Mesendoderm (in vitro differentiated cells): ENCODE results near the gene ENPP6.

Source experiments
- DNase-seq: peaks from one replicate; pipeline ENCODE4 v3.0.0; 2013
- H2AK5ac ChIP-seq: 2 replicates; pipeline ENCODE4 v1.6.1; 2013; ENCODE audit warnings: low read length, inconsistent platforms
- H2BK120ac ChIP-seq: 2 replicates; pipeline ENCODE4 v1.6.1; 2013; ENCODE audit warnings: low read depth, mild to moderate bottlenecking, low read length, moderate library complexity, mixed read lengths
- H2BK15ac ChIP-seq: replicated peaks from 2 replicates; pipeline ENCODE4 v1.6.1; 2013; ENCODE audit warnings: low read depth, mild to moderate bottlenecking, moderate library complexity
- H2BK5ac ChIP-seq: 2 replicates; pipeline ENCODE4 v1.6.1; 2013; ENCODE audit warnings: low read length, inconsistent platforms
- H3K18ac ChIP-seq: 2 replicates; pipeline ENCODE4 v1.6.1; 2013; ENCODE audit warnings: mild to moderate bottlenecking, low read length, mixed read lengths
- H3K23ac ChIP-seq: one replicate; pipeline ENCODE4 v1.6.1; 2013; ENCODE audit warnings: low read length
- H3K27ac ChIP-seq: 2 replicates; pipeline ENCODE4 v1.5.1; 2013; ENCODE audit warnings: low read depth, mild to moderate bottlenecking, inconsistent platforms, low read length, moderate library complexity
- H3K27me3 ChIP-seq: 2 replicates; pipeline ENCODE4 v1.6.1; 2013; ENCODE audit warnings: low read length, control low read depth, mild to moderate bottlenecking, inconsistent platforms; ENCODE audit not compliant: insufficient read depth, poor library complexity
- H3K36me3 ChIP-seq: 2 replicates; pipeline ENCODE4 v1.6.1; 2013; ENCODE audit warnings: low read length, inconsistent platforms; ENCODE audit not compliant: control insufficient read depth, insufficient read depth
- H3K4ac ChIP-seq: one replicate; pipeline ENCODE4 v1.6.1; 2013; ENCODE audit warnings: low read depth, mild to moderate bottlenecking, low read length, moderate library complexity
- H3K4me1 ChIP-seq: 2 replicates; pipeline ENCODE4 v1.6.1; 2013; ENCODE audit warnings: low read depth, low read length, inconsistent platforms; ENCODE audit not compliant: control insufficient read depth
- H3K4me2 ChIP-seq: 2 replicates; pipeline ENCODE4 v1.6.1; 2013; ENCODE audit warnings: low read length
- H3K4me3 ChIP-seq: 2 replicates; pipeline ENCODE4 v1.5.1; 2013; ENCODE audit warnings: mild to moderate bottlenecking, low read length
- H3K56ac ChIP-seq: one replicate; pipeline ENCODE4 v1.6.1; 2013; ENCODE audit warnings: low read length
- H3K79me1 ChIP-seq: 2 replicates; pipeline ENCODE4 v1.6.1; 2013; ENCODE audit warnings: low read length, inconsistent platforms
- H3K79me2 ChIP-seq: 2 replicates; pipeline ENCODE4 v1.6.1; 2013; ENCODE audit warnings: mild to moderate bottlenecking, low read length; ENCODE audit not compliant: control insufficient read depth, insufficient read depth
- H3K9ac ChIP-seq: 2 replicates; pipeline ENCODE4 v1.6.1; 2013; ENCODE audit warnings: low read length, inconsistent platforms
- H4K5ac ChIP-seq: one replicate; pipeline ENCODE4 v1.6.1; 2013; ENCODE audit warnings: low read length
- H4K8ac ChIP-seq: one replicate; pipeline ENCODE4 v1.6.1; 2013; ENCODE audit warnings: low read depth, mild to moderate bottlenecking, control low read depth, low read length, moderate library complexity
- WGBS: extraction: QIAGEN DNeasy Blood & Tissue Kit; methylation state at CpG from one replicate; pipeline ENCODE4 v1.1.7; 2013; ENCODE audit warnings: low lambda C conversion rate, missing lambda C conversion rate; ENCODE audit not compliant: insufficient coverage; ENCODE audit errors: extremely low coverage; 5-methylcytosine and 5-hydroxymethylcytosine counted together

Gene ENPP6

DNA sequence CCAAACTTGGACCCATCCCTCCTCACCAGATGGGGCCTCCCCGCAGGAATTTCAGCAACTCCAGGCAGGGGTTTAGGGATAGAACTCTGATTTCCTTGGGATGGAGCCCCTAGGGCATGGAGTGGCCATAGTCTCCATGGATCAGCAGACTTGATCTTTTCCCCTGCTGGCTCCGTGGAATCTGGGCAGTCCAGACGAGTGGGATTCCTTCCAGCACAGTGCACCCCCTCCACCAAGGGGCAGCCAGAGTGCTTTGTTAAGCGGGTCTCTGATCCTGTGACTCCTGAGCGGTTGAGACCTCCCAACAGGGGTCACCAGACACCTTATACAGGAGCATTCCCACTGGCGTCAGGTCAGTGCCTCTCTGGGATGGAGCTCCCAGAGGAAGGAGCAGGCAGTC lies 40.4 kb downstream of the ENPP6 start:
- H3K79me2 ChIP-seq = no peaks in the 10 kb centered on the region
- no peak overlapping the region for H4K5ac ChIP-seq
- no peaks in the 10 kb centered on the region for H3K4me1 ChIP-seq
- H3K4ac ChIP-seq = no peak overlapping the region
- WGBS = no CpG with 5 or more reads among the region's 6 CpGs
- no peak overlapping the region for H4K8ac ChIP-seq
- no peak overlapping the region for H3K4me2 ChIP-seq
- no peak overlapping the region for H2BK120ac ChIP-seq
- no peak overlapping the region for H3K27ac ChIP-seq
- H2AK5ac ChIP-seq = no peak overlapping the region
- H3K79me1 ChIP-seq = no peaks in the 10 kb centered on the region
- H3K18ac ChIP-seq = no peak overlapping the region
- H2BK5ac ChIP-seq = no peak overlapping the region
- H3K36me3 ChIP-seq = no peaks in the 10 kb centered on the region
- H3K23ac ChIP-seq = no peak overlapping the region
- H3K4me3 ChIP-seq = no peak overlapping the region
- no peak overlapping the region for H3K56ac ChIP-seq
- no peak overlapping the region for H3K9ac ChIP-seq
- H2BK15ac ChIP-seq = no peak overlapping the region
- no peaks in the 10 kb centered on the region for H3K27me3 ChIP-seq
- peak; percentile 79 for DNase-seq

DNA sequence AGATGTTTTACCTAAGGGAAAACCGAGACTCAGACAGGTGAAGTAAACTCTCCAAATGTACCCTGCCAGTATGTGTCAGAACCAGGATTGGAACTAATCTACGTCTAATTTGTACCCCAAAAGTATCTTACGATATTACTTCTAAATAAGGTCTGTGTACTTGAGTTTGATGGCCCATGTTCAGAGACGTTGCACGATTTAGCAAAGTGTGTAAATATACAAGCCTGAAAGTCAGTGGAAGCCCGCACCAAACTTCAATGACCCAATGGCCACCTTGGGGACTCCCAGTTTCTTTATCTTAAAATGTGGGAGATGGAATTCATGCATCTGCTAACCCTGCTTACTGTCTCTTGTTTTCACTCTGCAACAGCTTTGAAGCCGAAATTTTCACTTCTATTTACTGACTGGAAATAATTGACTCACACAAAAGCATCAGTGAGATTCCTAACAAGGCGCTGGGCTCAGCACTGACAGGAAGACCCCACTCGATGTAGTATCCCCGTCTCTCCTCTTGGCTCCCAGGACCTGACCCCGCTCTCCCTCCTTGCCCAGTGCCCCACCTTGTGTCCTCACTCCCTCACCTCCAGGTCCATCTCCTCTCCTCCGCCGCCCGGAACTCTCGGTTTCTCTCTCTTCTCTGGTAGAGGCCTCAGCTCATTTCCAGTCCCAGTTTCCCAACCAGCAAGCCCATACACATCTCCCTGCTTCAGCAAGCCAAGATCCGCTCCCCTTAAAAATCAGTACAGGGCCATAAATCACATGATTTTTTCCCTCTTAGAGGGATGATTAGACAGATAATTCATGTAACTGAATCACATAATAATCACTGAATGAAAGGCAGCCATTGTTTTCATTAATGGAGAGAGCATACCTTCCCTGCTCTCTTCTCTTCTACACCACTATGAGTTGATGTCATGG lies 42.8 kb downstream of the ENPP6 start:
- no peak overlapping the region for H2BK15ac ChIP-seq
- H3K79me1 ChIP-seq = no peaks in the 10 kb centered on the region
- no peaks in the 10 kb centered on the region for H3K4me1 ChIP-seq
- no peak overlapping the region for H3K56ac ChIP-seq
- H3K27ac ChIP-seq = no peak overlapping the region
- no peak overlapping the region for H3K18ac ChIP-seq
- H2AK5ac ChIP-seq = no peak overlapping the region
- H3K36me3 ChIP-seq = no peaks in the 10 kb centered on the region
- no peaks in the 10 kb centered on the region for H3K79me2 ChIP-seq
- H3K27me3 ChIP-seq = no peaks in the 10 kb centered on the region
- DNase-seq = no peak
- H3K23ac ChIP-seq = no peak overlapping the region
- no peak overlapping the region for H2BK5ac ChIP-seq
- H2BK120ac ChIP-seq = no peak overlapping the region
- no peak overlapping the region for H3K4me3 ChIP-seq
- H3K4me2 ChIP-seq = no peak overlapping the region
- no peak overlapping the region for H4K5ac ChIP-seq
- no peak overlapping the region for H3K4ac ChIP-seq
- H3K9ac ChIP-seq = no peak overlapping the region
- H4K8ac ChIP-seq = no peak overlapping the region
- no CpG with 5 or more reads among the region's 16 CpGs for WGBS

DNA sequence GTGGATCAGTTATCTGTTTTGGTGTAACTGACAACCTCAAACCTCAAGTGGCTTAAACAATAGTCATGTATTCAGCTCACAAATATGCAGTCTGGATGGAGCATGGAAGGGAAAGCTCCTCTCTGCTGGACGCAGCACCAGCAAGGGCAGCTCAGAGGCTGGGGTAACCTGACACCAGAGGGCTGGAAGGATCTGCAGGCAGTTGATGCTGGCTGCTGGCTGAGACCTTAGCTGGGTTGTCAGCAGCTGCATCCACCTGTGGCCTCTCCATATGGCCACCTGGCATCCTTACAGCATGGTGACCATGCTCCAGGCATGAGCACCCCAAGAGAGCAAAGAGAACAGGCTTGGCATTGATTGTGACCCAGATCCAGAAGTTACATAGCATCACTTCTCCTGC lies 46.7 kb downstream of the ENPP6 start:
- Histone ChIP-seq H4K5ac (no peak overlapping the region), H3K79me2 (no peaks in the 10 kb centered on the region), H2BK5ac (no peak overlapping the region), H3K79me1 (no peaks in the 10 kb centered on the region), H2AK5ac (no peak overlapping the region), H3K27ac (no peak overlapping the region), H3K18ac (no peak overlapping the region), H3K4me3 (no peak overlapping the region), H3K4ac (no peak overlapping the region), H3K9ac (no peak overlapping the region), H3K56ac (no peak overlapping the region), H3K36me3 (no peaks in the 10 kb centered on the region), H3K4me2 (no peak overlapping the region), H4K8ac (no peak overlapping the region), H3K27me3 (no peaks in the 10 kb centered on the region), H2BK15ac (no peak overlapping the region), H3K23ac (no peak overlapping the region), H2BK120ac (no peak overlapping the region), H3K4me1 (no peaks in the 10 kb centered on the region)
- no CpG with 5 or more reads among the region's 1 CpG for WGBS
- peak; percentile 77 for DNase-seq

DNA sequence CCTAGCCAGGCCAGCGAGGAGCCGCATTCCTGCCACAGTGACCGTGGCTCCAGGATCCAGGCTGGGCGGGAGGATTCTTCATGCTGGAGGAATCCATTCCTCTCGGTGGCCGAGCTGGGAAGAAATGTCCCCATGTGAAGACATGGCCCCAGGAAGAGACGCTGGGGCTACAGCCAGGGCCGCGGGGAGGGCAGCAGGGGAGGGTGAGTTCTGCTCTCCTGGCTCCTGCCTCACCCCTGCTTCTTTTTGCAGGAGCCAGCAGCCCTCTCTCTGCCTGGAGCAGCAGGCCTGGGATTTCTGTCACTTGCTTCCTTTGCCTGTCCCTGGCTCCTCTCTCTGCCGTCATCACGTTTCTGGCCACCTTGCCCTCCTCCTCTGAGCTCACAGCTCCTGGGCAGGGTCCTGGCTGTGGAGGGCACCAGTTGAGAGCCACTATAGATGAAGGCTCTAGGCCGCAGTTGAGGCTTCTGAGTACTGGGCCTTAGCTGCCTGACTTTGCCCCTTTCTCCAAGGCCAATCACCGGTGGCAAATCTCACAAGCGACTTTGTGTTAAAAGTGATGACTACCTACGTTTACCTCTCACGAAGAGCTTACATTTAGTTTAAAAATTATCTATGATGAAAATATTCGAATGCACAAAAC lies 48.3 kb downstream of the ENPP6 start:
- Histone ChIP-seq H3K18ac (no peak overlapping the region), H4K8ac (no peak overlapping the region), H3K79me2 (no peaks in the 10 kb centered on the region), H4K5ac (no peak overlapping the region), H3K4me2 (no peak overlapping the region), H3K9ac (peak overlapping the region; percentile 21), H3K4me3 (no peak overlapping the region), H2BK120ac (no peak overlapping the region), H3K79me1 (no peaks in the 10 kb centered on the region), H3K27me3 (no peaks in the 10 kb centered on the region), H3K27ac (no peak overlapping the region), H3K4ac (no peak overlapping the region), H3K56ac (no peak overlapping the region), H2AK5ac (no peak overlapping the region), H3K4me1 (peaks cover 2% of the 10 kb centered on the region), H2BK5ac (no peak overlapping the region), H3K36me3 (no peaks in the 10 kb centered on the region), H2BK15ac (no peak overlapping the region), H3K23ac (no peak overlapping the region)
- peak; percentile 57 for DNase-seq
- WGBS = no CpG with 5 or more reads among the region's 17 CpGs

DNA sequence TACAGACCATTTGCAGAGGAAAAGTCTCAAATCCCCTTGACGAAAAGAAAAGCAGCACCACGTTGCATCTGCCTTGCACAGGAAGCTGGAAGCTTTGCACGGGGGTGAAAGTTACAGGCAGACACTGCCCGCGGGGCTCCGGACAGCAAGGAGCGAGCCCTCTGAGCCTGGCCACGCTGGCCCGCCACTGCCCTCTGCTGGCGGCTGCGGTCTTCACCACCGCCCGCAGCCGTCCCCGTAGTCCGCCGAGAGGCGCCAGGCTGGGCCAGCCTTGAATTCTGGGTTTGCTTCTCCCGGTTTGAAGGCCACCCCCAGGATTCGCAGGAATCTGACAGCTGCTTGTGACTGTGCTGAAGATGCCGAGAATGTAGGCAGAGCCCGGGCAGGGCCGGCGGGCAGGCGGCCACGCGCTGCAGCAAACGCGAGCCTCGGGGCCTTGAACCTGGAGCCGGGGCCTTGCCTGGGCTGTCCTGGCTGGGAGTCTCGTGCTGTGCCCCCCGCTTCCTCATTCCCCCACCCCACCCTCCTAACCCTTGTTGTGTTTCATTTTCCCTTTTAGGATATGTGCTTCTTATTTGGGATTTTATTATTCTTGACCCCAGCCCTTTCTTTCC lies 49.2 kb downstream of the ENPP6 start:
- Histone ChIP-seq H3K79me1 (no peaks in the 10 kb centered on the region), H3K36me3 (no peaks in the 10 kb centered on the region), H3K4me2 (no peak overlapping the region), H2BK5ac (no peak overlapping the region), H3K56ac (peak overlapping the region; percentile 65), H3K79me2 (no peaks in the 10 kb centered on the region), H2AK5ac (no peak overlapping the region), H3K4me3 (no peak overlapping the region), H3K18ac (peak overlapping the region; percentile 29), H3K9ac (peak overlapping the region; percentile 29), H4K8ac (no peak overlapping the region), H2BK120ac (no peak overlapping the region), H3K4ac (no peak overlapping the region), H3K23ac (no peak overlapping the region), H3K27ac (no peak overlapping the region), H2BK15ac (no peak overlapping the region), H4K5ac (no peak overlapping the region), H3K27me3 (no peaks in the 10 kb centered on the region), H3K4me1 (peaks cover 2% of the 10 kb centered on the region)
- peak; percentile 95 for DNase-seq
- no CpG with 5 or more reads among the region's 33 CpGs for WGBS
